GDM1 (cell line): ENCODE results near the gene PCSK5.
"Not testable (repeated sequence)": the region's sequence is repeated elsewhere in the genome, so short reads cannot be mapped to it uniquely, and the experiment has no call there.

Source experiments
- DNase-seq: peaks from one replicate; lab custom pipeline; 2025; lab: John Stamatoyannopoulos, UW

The PCSK5 gene

GRCh38 chr9:75889977-75890471, 449 bp upstream of the PCSK5 start:
- no peak for DNase-seq

DNA sequence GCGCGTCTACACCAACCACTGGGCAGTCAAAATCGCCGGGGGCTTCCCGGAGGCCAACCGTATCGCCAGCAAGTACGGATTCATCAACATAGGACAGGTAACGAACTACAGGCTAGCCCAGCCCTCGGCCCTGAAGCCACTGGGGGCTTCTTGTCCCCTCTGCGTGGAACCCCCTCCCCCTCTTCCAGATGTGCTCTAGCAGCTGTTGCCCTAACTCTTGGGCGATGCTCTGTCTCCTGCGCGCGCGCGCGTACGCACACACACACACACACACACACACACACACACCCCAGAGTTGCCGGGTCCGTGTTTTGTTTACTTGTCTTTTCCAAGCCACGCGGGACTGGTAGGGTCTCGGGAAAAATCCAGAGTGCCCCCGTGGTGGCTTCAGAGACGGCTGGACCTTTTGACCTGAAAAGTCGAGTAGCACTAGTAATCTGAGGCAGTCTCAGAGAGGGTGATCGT, 836 bp downstream of the PCSK5 start:
- no peak for DNase-seq

DNA sequence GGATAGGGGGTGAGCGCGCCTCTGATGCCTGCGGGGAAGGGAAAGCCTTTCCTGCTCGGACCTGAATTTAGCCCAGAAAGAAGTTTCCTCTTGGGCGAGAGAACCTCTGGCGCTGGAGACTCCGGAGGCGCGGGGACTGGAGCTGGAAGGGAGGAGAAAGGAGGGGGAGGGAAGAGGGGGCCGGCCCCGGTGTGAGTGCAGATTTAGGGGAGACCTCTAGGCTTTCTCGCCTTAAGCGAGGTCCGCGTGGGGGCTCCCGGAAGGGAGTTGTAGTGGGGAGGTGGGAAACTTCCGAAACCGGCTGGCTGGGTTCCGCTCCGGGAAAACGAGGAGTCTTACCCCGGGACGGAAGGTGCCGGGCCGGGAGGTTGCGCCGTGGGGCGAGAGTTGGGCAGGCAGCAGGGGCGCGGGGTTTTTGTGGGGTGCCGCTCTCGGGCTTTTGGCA, 1.3 kb downstream of the PCSK5 start:
- DNase-seq = no peak

- DNase-seq = no peak
These were observed 1.9 kb downstream of the PCSK5 start for GRCh38 chr9:75892216-75892911.

- DNase-seq = no peak
These were observed 2.6 kb downstream of the PCSK5 start for GRCh38 chr9:75893106-75893505.

GRCh38 chr9:75894566-75894965, 4.1 kb downstream of the PCSK5 start:
- no peak for DNase-seq

DNA sequence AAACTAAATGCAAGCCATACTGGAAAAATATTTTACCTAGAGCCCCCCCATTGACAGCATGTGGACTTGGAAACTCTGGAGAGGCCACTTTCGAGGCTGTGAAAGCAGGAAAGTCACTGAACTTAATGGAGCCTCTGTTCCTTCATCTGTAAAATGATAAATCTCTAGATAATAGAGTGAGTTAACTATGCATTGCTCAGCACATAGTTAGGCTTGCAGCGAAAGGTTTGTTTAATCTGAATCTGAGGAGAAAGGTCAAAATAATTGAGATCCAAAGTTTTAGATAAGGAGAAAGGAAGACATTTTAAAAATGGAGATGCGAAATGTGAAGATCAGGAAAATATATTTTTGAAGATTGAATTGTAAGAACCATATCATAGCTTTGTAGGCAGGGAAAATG, 4.6 kb downstream of the PCSK5 start:
- no peak for DNase-seq

- no peak for DNase-seq
These were observed 5.7 kb downstream of the PCSK5 start for GRCh38 chr9:75896193-75896592.

DNA sequence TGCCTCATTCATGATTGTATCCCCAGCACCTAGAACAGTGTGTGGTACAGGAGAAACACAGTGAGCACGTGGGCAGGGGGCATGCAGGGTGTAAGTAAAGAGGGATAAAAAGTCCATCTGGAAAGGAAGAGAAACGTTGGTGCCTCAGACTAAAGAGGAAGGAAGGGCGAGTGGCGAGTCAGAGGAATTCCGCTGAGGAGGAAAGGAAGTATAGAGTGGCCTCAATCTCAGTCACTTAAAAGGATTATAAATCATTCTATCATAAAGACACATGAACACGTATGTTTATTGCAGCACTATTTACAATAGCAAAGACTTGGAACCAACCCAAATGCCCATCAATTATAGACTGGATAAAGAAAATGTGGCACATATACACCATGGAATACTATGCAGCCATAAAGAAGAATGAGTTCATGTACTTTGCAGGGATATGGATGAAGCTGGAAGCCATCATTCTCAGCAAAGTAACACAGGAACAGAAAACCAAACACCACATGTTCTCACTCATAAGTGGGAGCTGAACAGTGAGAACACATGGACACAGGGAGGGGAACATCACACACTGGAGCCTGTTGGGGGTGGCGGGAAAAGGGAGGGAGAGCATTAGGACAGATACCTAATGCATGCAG, 10.5 kb downstream of the PCSK5 start:
- not testable (repeated sequence) for DNase-seq

GRCh38 chr9:75903785-75904360, 13.4 kb downstream of the PCSK5 start:
- DNase-seq = no peak

DNA sequence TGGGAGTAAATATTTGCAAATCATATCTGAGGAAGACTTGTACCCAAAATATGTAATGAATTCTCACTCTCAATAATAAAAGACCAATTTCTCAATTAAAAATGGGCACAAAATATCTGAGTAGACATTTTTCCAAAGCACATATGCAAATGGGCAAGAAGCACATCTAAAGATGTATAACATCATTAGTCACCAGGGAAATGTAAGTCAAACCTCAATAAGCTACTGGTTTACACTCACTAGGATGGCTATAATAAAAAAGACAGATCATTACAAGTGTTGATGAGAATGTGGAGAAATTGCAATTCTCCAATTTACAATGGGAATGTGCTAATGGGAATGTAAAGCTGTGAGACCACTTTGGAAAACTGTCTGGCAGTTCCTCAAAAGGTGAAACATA, 13.9 kb downstream of the PCSK5 start:
- no peak for DNase-seq

DNA sequence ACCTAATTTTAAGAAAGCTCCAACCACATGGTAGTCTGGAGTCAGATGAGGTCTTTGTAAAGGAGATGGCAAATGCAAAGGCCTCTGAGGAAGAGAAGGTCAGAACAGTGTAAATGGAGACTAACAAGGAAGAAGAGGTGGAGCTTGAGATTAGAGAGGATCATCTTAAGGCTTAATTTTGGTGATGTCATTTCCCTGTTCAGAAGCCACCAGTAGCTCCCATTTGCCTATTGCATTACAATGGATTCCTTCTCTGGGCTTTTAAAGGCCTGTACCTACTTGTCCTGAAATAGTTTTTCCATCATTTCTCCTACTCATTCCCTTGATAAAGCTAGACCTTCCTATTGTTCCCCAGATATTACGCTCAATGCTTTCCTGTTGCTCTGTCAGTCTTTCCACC, 16.1 kb downstream of the PCSK5 start:
- no peak for DNase-seq

DNA sequence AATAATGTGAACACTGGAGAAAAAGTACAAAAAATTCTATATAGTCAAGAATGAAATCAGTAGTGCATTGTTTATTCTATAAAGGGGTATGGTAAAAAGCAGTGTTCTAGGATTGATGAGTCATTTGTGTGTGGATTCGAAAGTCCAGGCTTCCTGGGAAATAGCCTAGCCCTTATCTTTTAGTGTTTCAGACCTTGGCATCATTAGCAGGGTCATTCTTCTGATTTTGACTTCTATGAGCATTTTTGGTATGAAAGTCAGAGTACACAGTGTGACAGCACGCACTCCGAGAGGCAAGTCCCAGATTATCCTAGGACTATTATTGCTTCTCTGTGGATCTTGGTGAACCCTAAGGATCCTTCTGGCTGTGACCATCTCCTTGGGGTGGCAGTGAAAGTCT, 16.9 kb downstream of the PCSK5 start:
- DNase-seq = no peak

DNA sequence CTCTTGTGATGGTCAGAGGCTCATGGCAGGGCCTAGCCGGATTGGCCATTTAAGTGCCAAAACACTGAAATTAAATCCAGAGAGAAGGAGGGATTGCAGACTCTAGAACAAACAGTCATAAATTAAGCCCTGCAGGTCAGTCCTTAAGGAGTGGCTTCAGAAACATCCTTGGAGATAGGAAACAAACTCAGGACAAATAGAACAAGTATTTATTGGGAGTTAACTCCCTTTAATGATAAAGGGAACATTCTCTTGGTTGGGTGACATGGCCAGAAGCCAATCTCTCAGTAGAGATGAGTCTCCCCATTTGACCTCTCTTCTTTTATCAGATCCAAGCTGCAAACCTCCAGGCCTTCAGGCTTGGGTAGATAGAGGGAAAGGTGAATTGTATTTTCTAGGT, 17.4 kb downstream of the PCSK5 start:
- no peak for DNase-seq

- DNase-seq = no peak
These were observed 19.3 kb downstream of the PCSK5 start for GRCh38 chr9:75909776-75910175.

DNA sequence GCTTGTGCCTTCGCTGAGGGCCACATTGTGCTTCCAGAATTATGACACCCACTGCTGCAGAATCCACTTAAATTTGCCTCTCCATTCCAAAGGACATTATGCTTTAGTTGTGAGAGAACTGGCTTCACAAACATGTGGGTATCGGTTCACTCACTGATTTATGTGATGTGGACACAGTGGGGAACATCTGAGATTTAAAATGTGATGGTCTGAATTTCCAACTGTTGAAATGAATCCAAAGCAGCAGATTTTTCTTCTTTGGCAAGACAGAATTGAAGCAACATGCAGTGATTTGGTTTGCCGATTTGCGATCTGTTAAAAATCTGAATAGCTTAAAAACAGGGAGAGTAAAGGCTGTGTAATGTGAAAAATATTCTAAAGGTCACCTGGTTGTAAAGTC, 20.3 kb downstream of the PCSK5 start:
- no peak for DNase-seq

DNA sequence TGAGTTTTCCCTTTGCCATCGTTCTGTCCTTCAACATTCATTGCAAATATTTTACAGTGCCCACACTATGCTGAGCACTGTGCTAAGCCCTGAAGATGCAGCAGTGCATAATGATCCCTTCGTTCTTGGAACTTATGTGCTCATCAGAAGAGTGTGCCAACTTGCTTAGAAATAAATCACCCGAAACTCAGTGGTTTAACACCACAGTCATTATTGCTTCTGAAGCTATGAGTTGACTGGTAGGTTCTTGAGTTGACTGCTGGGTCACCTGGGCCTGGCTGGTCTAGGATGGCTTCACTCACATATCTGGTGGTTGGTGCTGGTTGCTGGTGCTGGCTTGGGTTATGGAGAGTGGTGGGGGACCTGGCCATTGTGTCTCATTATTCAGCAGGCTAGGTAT, 20.9 kb downstream of the PCSK5 start:
- DNase-seq = no peak

DNA sequence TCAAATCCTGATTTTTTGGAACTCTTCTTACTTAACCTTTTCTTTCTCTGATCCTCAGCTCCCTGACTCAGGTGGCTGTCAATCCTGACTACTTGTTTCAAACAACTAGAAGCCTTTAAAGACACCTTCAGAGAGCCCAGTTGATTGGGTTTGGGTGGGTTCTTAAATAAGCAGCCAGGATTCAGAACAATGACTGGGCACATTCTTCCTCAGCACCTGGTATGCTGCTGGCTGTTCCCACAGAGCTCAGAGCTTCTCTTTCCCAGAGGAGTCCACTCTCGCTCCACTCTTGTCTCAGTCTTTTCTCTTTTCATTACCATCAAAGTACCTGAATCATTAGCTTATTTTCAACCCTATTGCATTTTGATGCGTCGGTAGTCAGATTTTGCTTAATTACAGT, 22.5 kb downstream of the PCSK5 start:
- DNase-seq = no peak

DNA sequence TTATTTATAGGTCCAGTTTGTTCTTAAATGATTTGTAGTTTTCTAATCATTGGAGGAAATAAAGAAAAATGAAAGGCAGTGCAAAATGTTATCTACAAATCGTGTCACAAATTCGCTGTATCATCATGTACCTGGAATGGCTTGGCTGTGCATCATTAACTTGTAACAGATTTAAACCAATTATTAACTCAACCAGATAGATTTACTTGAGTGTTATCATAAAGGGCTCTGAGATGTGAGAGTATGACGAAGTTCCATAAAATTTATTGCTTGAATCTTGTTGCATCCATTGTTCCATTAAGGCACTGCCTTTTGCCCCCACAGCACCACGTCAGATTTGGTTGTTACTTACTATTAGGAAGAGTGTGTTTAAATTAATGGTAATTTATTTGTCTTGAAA, 23.5 kb downstream of the PCSK5 start:
- DNase-seq = no peak

GRCh38 chr9:75914883-75915452, 24.5 kb downstream of the PCSK5 start:
- no peak for DNase-seq

DNA sequence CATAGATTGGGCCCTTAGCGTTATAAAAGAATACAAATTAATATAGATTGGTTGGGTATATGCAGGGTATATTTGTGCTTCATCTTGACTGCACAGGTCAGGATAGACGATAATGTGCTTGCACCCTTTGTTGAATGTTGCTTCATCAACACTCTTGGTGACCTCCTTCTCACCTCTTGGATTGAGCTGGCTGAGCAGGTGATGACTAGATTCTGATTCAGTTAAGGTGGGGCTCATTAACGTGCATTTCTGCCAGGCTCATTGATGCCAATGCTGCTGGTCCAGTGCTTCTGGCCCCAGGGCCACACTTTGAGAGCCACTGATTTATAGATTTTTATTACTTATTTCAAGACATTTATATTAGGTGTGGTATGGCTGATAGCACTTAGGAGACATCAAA, 27.7 kb downstream of the PCSK5 start:
- no peak for DNase-seq

DNA sequence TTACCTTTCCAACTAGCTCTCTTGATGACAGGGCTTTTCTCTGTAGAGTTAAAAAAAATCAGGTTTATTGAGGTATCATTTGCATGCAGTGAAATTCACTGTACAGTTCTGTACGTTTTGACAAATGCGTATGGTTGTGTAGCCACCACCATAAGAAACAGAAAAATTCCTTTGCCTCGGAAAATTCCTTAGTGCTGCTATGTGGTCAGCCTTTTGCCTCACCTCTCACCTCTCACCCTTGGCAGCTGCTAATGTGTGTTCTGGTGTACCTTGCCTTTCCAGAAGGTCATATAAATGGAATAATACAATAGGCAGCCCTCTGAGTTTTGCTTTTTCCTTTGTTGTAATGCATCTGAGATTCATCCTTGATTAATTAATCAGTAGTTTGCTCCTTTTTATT, 28.4 kb downstream of the PCSK5 start:
- no peak for DNase-seq
